HepG2 (cell line): ENCODE data around the gene JMJD8. TPM values are rescaled to one million over a fixed set of nuclear protein-coding genes. Genes with fewer than 3 reads are reported as not detected.

Experiments used
- ATAC-seq: fragments of 200-7000 bp; cut with Tn5 transposase; 3 replicates; pipeline ENCODE4 v1.9.1; 2020; ENCODE audit warnings: mild to moderate bottlenecking, moderate library complexity
- BruUV-seq: library from RNA; stranded (reverse); fragments of 400-500 nt; replicated peaks from 2 replicates; lab custom pipeline; 2021; lab: Mats Ljungman, UMichigan
- CTCF ChIA-PET: fragments of 300-600 bp; formaldehyde crosslinking; extraction: SDS; loops from one replicate; lab custom pipeline; 2021; ENCODE audit warnings: low total read pairs, inconsistent platforms, low intra/inter-chr PET ratio; lab: Yijun Ruan, JAX
- POLR2A ChIA-PET: fragments of 350-600 bp; sonication (Branson Sonifier 250); formaldehyde crosslinking; loops from one replicate; lab custom pipeline; 2020; ENCODE audit warnings: antibody characterized with exemption, inconsistent platforms; lab: Yijun Ruan, JAX
- DNase-seq: peaks from one replicate; pipeline ENCODE4 v3.0.0-alpha.2; 2015; ENCODE audit warnings: low spot score
- FAIRE-seq: peaks from 3 replicates; lab custom pipeline; 2011; peaks lifted over from hg19 to GRCh38; lab: Jason Lieb, UNC
- H2AFZ ChIP-seq: one replicate; pipeline ENCODE4 v1.6.1; 2011; ENCODE audit warnings: low read length, inconsistent platforms
- H3K27ac ChIP-seq: fragments of 300-600 bp; 3 replicates; pipeline ENCODE4 v1.8.0; 2011; ENCODE audit warnings: mixed run types, mild to moderate bottlenecking, mixed read lengths, low read length, inconsistent platforms; ENCODE audit not compliant: insufficient read depth; ENCODE audit errors: extremely low read length
- H3K27me3 ChIP-seq, 2 experiments: fragments of 200-600 bp in 1 of 2; 2 replicates in 1 of 2; 3 replicates in 1 of 2; pipeline versions ENCODE4 v1.6.0 to v1.8.0; 2011; ENCODE audit warnings: low read length in 2 of 2, mild to moderate bottlenecking in 2 of 2, moderate library complexity in 2 of 2, inconsistent platforms in 1 of 2; ENCODE audit not compliant: insufficient read depth in 2 of 2, control insufficient read depth in 1 of 2
- H3K36me3 ChIP-seq, 2 experiments: fragments of 200-600 bp in 1 of 2; replicated peaks in 1 of 2; 2 replicates in 1 of 2; 3 replicates in 1 of 2; pipeline versions ENCODE4 v1.5.1 to v1.8.0; 2011; ENCODE audit warnings: low read length in 2 of 2, inconsistent platforms in 1 of 2; ENCODE audit not compliant: insufficient read depth in 2 of 2, control insufficient read depth in 1 of 2
- H3K4me1 ChIP-seq: 2 replicates; pipeline ENCODE4 v1.5.1; 2012; ENCODE audit warnings: low read length, inconsistent platforms; ENCODE audit not compliant: insufficient read depth
- H3K4me2 ChIP-seq: 2 replicates; pipeline ENCODE4 v1.6.0; 2011; ENCODE audit warnings: low read depth, low read length, inconsistent platforms
- H3K4me3 ChIP-seq, 3 experiments: fragments of 200-600 bp in 1 of 3; sonication (generic), shearing (Covaris generic) in 1 of 3; replicated peaks in 1 of 3; 2 replicates each; pipeline ENCODE4 v1.5.1; 2011 to 2016; ENCODE audit warnings: low read length in 3 of 3, inconsistent platforms in 2 of 3, low read depth in 2 of 3, mild to moderate bottlenecking in 2 of 3, control low read depth in 1 of 3, mixed read lengths in 1 of 3; ENCODE audit not compliant: insufficient read depth in 1 of 3
- H3K79me2 ChIP-seq: one replicate; pipeline ENCODE4 v1.6.1; 2011; ENCODE audit warnings: low read length, inconsistent platforms; ENCODE audit not compliant: insufficient read depth
- H3K9ac ChIP-seq: 2 replicates; pipeline ENCODE4 v1.6.0; 2011; ENCODE audit warnings: mild to moderate bottlenecking, low read depth, low read length, inconsistent platforms; ENCODE audit not compliant: insufficient read depth
- H3K9me3 ChIP-seq: 2 replicates; pipeline ENCODE4 v1.5.1; 2012; ENCODE audit warnings: mild to moderate bottlenecking, low read length
- H4K20me1 ChIP-seq: 2 replicates; pipeline ENCODE4 v1.6.0; 2011; ENCODE audit warnings: inconsistent platforms, mild to moderate bottlenecking, low read length, moderate library complexity; ENCODE audit not compliant: insufficient read depth
- ARNT ChIP-seq: fragments of 450-650 bp; IDR thresholded peaks from 2 replicates; pipeline ENCODE4 v1.6.1; 2017
- ASH2L ChIP-seq: fragments of 300-600, 200-600 bp; sonication (generic); IDR thresholded peaks from 2 replicates; pipeline ENCODE4 v1.7.0; 2017; ENCODE audit warnings: low read depth, mild to moderate bottlenecking, moderate library complexity, mixed read lengths, low read length; ENCODE audit not compliant: insufficient read length
- CBX1 ChIP-seq: IDR thresholded peaks from one replicate; pipeline ENCODE4 v1.6.1; 2016; ENCODE audit warnings: antibody characterized with exemption, low read depth
- ETS1 ChIP-seq: sonication (generic); formaldehyde crosslinking; IDR thresholded peaks from 2 replicates; pipeline ENCODE4 v1.4.0; 2020; ENCODE audit warnings: missing genetic modification reagents
- GATA4 ChIP-seq: sonication (generic); IDR thresholded peaks from 2 replicates; pipeline ENCODE4 v1.6.1; 2016; ENCODE audit warnings: antibody characterized with exemption, low read depth, borderline replicate concordance
- HOXA7 ChIP-seq: sonication (generic); formaldehyde crosslinking; IDR thresholded peaks from 2 replicates; pipeline ENCODE4 v1.8.1; 2022; ENCODE audit warnings: mild to moderate bottlenecking, missing genetic modification reagents, moderate library complexity
- MBNL3 ChIP-seq: fragments of 250-450 bp; sonication (Bioruptor Pico); conservative IDR thresholded peaks from 2 replicates; pipeline ENCODE4 v1.8.0; 2022; ENCODE audit warnings: mild to moderate bottlenecking, inconsistent platforms
- MEF2D ChIP-seq: sonication (generic); formaldehyde crosslinking; IDR thresholded peaks from 2 replicates; pipeline ENCODE4 v1.5.1; 2020; ENCODE audit warnings: mild to moderate bottlenecking, missing genetic modification reagents
- MIER3 ChIP-seq: IDR thresholded peaks from 2 replicates; pipeline ENCODE4 v1.6.1; 2016; ENCODE audit warnings: missing compliant biosample characterization, borderline replicate concordance
- NR2F6 ChIP-seq, 2 experiments: IDR thresholded peaks; 2 replicates each; pipeline ENCODE4 v1.6.1; 2016; ENCODE audit warnings: antibody characterized with exemption in 1 of 2, mild to moderate bottlenecking in 1 of 2
- PRDM10 ChIP-seq: sonication (generic); formaldehyde crosslinking; IDR thresholded peaks from 2 replicates; pipeline ENCODE4 v1.4.0; 2020; ENCODE audit warnings: low read depth, missing genetic modification reagents
- THRA ChIP-seq: sonication (generic); formaldehyde crosslinking; IDR thresholded peaks from 2 replicates; pipeline ENCODE4 v1.4.0; 2020; ENCODE audit warnings: missing genetic modification reagents, borderline replicate concordance
- ZNF17 ChIP-seq: sonication (generic); formaldehyde crosslinking; IDR thresholded peaks from 2 replicates; pipeline ENCODE4 v1.5.0; 2020; ENCODE audit warnings: mild to moderate bottlenecking, missing genetic modification reagents
- ZNF207 ChIP-seq: fragments of 450-650 bp; IDR thresholded peaks from 2 replicates; pipeline ENCODE4 v1.6.1; 2016; ENCODE audit warnings: antibody characterized with exemption, borderline replicate concordance
- ZNF570 ChIP-seq: sonication (generic); formaldehyde crosslinking; IDR thresholded peaks from 2 replicates; pipeline ENCODE4 v1.4.0; 2020; ENCODE audit warnings: mild to moderate bottlenecking, missing genetic modification reagents, borderline replicate concordance
- ZNF614 ChIP-seq: IDR thresholded peaks from 2 replicates; pipeline ENCODE4 v1.6.1; 2018; ENCODE audit warnings: missing biosample characterization, missing genetic modification reagents, inconsistent platforms, borderline replicate concordance
- ZNF776 ChIP-seq: sonication (generic); formaldehyde crosslinking; IDR thresholded peaks from 2 replicates; pipeline ENCODE4 v1.4.0; 2020; ENCODE audit warnings: mild to moderate bottlenecking, missing genetic modification reagents
- ZNF792 ChIP-seq: IDR thresholded peaks from 2 replicates; pipeline ENCODE4 v1.6.1; 2016
- WGBS: methylation state at CpG from one replicate; pipeline ENCODE4 v1.1.6; 2017; ENCODE audit warnings: low lambda C conversion rate; 5-methylcytosine and 5-hydroxymethylcytosine counted together
- in situ Hi-C: cut with HindIII; loops from 2 replicates; pipeline ENCODE4 v1.10.0; 2017; ENCODE audit warnings: low pct_unique_long_range_greater_than_20kb; ENCODE audit not compliant: extremely low pct_ligation_motif_present
- intact Hi-C: fragments of 100-400 bp; cut with micrococcal nuclease; formaldehyde crosslinking; loops from one replicate; pipeline ENCODE4 v1.10.0; 2022; ENCODE audit not compliant: unreplicated experiment
- polyA plus RNA-seq, 8 experiments: library from polyadenylated mRNA; depleted of rRNA in 3 of 8; stranded (reverse) in 7 of 8; unstranded in 1 of 8; fragments of >200 nt; fragmentation: Illumina TruSeq in 4 of 8; extraction: Trizol in 4 of 8; gene quantifications; 2 replicates each; pipeline versions ENCODE4 v1.2.1 to v1.2.3, GENCODE V29; 2011 to 2016; ENCODE audit warnings: low read depth in 4 of 8, missing spikeins in 1 of 8, mixed read lengths in 1 of 8; ENCODE audit not compliant: insufficient read depth in 1 of 8
- total RNA-seq, 5 experiments: library from RNA; depleted of rRNA; stranded (reverse); fragments of >200 nt; fragmentation: Illumina TruSeq; extraction: Trizol; gene quantifications; 2 replicates each; pipeline ENCODE4 v1.2.3, GENCODE V29; 2016; ENCODE audit warnings: low read depth in 1 of 5

Gene JMJD8
- total and polyA plus RNA-seq, 2 of the 13 experiments (the other 11 are each of a cell fraction or from before 2014, with no cell fraction given) = 2.6 to 11.8 TPM

- Histone ChIP-seq H3K79me2 (peaks cover 17% of the 10 kb centered on the region), H3K4me2 (peak overlapping the region; percentile 92), H3K36me3 (peaks cover 18 to 41% of the 10 kb centered on the region in 2 experiments; a peak in 4 of 5 replicates), H3K27me3 (no peaks in the 10 kb centered on the region), H2AFZ (no peak overlapping the region), H3K4me1 (peaks cover 18% of the 10 kb centered on the region), H4K20me1 (no peaks in the 10 kb centered on the region), H3K27ac (peak overlapping the region; percentile 53), H3K4me3 (peak overlapping the region; percentile 87 to 96 (median 91)), H3K9me3 (no peaks in the 10 kb centered on the region), H3K9ac (peak overlapping the region; percentile 93)
- DNase-seq (no peak), ATAC-seq (peak; percentile 5), FAIRE-seq (no peak)
- ChIA-PET POLR2A (interaction anchor here (1.5 to 2.0 kb wide), 4 partner anchors 11 to 32 kb away, joined by 5 to 8 read pairs (median 6); partner anchors contain the start of genes METTL26, STUB1 and WDR90), CTCF (interaction anchor here (1.0 to 1.4 kb wide), 3 partner anchors 9 to 18 kb away, joined by 3 to 4 read pairs (median 4); partner anchors contain the start of gene STUB1)
- in situ Hi-C loops (no loop called here), intact Hi-C loops (no loop called here)
- WGBS = 30% methylated on average over 3 of the region's 50 CpGs
- BruUV-seq = no TSS peak
- TF ChIP-seq ZNF792 (CRISPR knock-in tag) (no peak), ZNF207 (no peak), ASH2L (peak; percentile 4), ZNF570 (CRISPR knock-in tag) (no peak), ETS1 (CRISPR knock-in tag) (0 out of 2 replicates have a peak, but pooled peaks have one; percentile 25), NR2F6 (IDR thresholded peaks at IDR 0.05) (no peak), NR2F6 (CRISPR knock-in tag; IDR thresholded peaks at IDR 0.05) (no peak), ZNF776 (no peak), ARNT (no peak), ZNF17 (CRISPR knock-in tag) (no peak), PRDM10 (CRISPR knock-in tag) (no peak), GATA4 (no peak), HOXA7 (CRISPR knock-in tag) (no peak), ZNF614 (CRISPR knock-in tag) (no peak), CBX1 (no peak), MIER3 (CRISPR knock-in tag) (no peak), THRA (CRISPR knock-in tag) (no peak), MEF2D (CRISPR knock-in tag) (no peak), MBNL3 (CRISPR knock-in tag) (no peak)
These were observed 15.5 kb downstream of the JMJD8 start for GRCh38 chr16:668519-669171.
